Prostate gland (tissue), 2 donors: ENCODE data around the gene PRR35. TPM values are rescaled to one million over a fixed set of nuclear protein-coding genes. Genes with fewer than 3 reads are reported as not detected.

ENCODE experiments used
- DNase-seq: peaks from one replicate; pipeline ENCODE4 v3.0.0-alpha.2; 2019; ENCODE audit warnings: low spot score
- H3K27ac ChIP-seq, 2 donors: fragments of 200-600 bp; sonication (generic); 2 replicates each; pipeline ENCODE4 v1.5.1; 2017 to 2019
- H3K27me3 ChIP-seq: fragments of 200-600 bp; sonication (generic); replicated peaks from 2 replicates; pipeline ENCODE4 v1.5.1; 2019; ENCODE audit not compliant: insufficient read depth
- H3K36me3 ChIP-seq, 2 donors: fragments of 200-600 bp; sonication (generic); 1 replicate in 1 of 2; 2 replicates in 1 of 2; pipeline versions ENCODE4 v1.5.1 to v1.8.1; 2017 to 2019
- H3K4me1 ChIP-seq: fragments of 200-600 bp; sonication (generic); replicated peaks from 2 replicates; pipeline ENCODE4 v1.5.1; 2019
- H3K4me3 ChIP-seq, 2 donors: fragments of 200-600 bp; sonication (generic); 2 replicates each; pipeline ENCODE4 v1.5.1; 2017 to 2019
- H3K9me3 ChIP-seq: fragments of 200-600 bp; sonication (generic); 2 replicates; pipeline ENCODE4 v1.5.1; 2017
- CTCF ChIP-seq, 4 experiments: fragments of 200-600 bp in 2 of 4; fragments of 450-650 bp in 2 of 4; sonication (generic) in 2 of 4; IDR thresholded peaks; 1 replicate in 3 of 4; 2 replicates in 1 of 4; pipeline ENCODE4 v1.5.1; 2016 to 2019; ENCODE audit warnings: antibody characterized with exemption in 4 of 4, mild to moderate bottlenecking in 2 of 4, moderate library complexity in 2 of 4
- POLR2A ChIP-seq: fragments of 450-650 bp; IDR thresholded peaks from one replicate; pipeline ENCODE4 v1.6.1; 2016; ENCODE audit warnings: antibody characterized with exemption, mild to moderate bottlenecking
- POLR2AphosphoS5 ChIP-seq: sonication (generic); formaldehyde crosslinking; IDR thresholded peaks from one replicate; pipeline ENCODE4 v1.6.1; 2017; ENCODE audit warnings: antibody characterized with exemption
- WGBS: methylation state at CpG from one replicate; pipeline ENCODE4 v1.1.5; 2018; 5-methylcytosine and 5-hydroxymethylcytosine counted together
- intact Hi-C: fragments of 100-400 bp; cut with DNase I; formaldehyde crosslinking; loops from one replicate; pipeline ENCODE4 v1.14.2; 2022
- total RNA-seq, 2 donors: library from RNA; depleted of rRNA; stranded (reverse); fragments of >200 nt; gene quantifications; one replicate each; pipeline ENCODE4 v1.1.0, GENCODE V29; 2016

The PRR35 gene
- total RNA-seq, 2 donors from 2014 or later: 5.1 TPM; not detected in 1

GRCh38 chr16:516301-516700, 43.9 kb upstream of the PRR35 start:
- H3K27me3 ChIP-seq: no peaks in the 10 kb centered on the region
- no peaks in the 10 kb centered on the region for H3K4me1 ChIP-seq
- no peaks in the 10 kb centered on the region for H3K9me3 ChIP-seq
- H3K36me3 ChIP-seq: no peaks in the 10 kb centered on the region
- DNase-seq: no peak
- 96% methylated on average over 8 of the region's 8 CpGs for WGBS
- no peak overlapping the region for H3K27ac ChIP-seq
- no peak overlapping the region for H3K4me3 ChIP-seq
- no peak for TF ChIP-seq CTCF (IDR thresholded peaks at IDR 0.05)
- TF ChIP-seq POLR2AphosphoS5: no peak
- no peak for TF ChIP-seq POLR2A
- intact Hi-C loops: no loop called here

- Histone ChIP-seq H3K4me1 (no peaks in the 10 kb centered on the region), H3K27me3 (no peaks in the 10 kb centered on the region), H3K27ac (no peak overlapping the region), H3K36me3 (no peaks in the 10 kb centered on the region), H3K4me3 (no peak overlapping the region), H3K9me3 (no peaks in the 10 kb centered on the region)
- TF ChIP-seq POLR2A (no peak), CTCF (IDR thresholded peaks at IDR 0.05) (no peak), POLR2AphosphoS5 (no peak)
- no peak for DNase-seq
- WGBS: 93% methylated on average over 9 of the region's 9 CpGs
- intact Hi-C loops: no loop called here
Observed at GRCh38 chr16:518858-519257, 41.3 kb upstream of the PRR35 start.

GRCh38 chr16:519425-519824, 40.8 kb upstream of the PRR35 start:
- H3K27ac ChIP-seq: no peak overlapping the region

GRCh38 chr16:519841-520687, 40.1 kb upstream of the PRR35 start:
- DNase-seq: no peak
- no peaks in the 10 kb centered on the region for H3K27me3 ChIP-seq
- no peaks in the 10 kb centered on the region for H3K36me3 ChIP-seq
- H3K9me3 ChIP-seq: no peaks in the 10 kb centered on the region
- peaks cover under 1% of the 10 kb centered on the region for H3K4me1 ChIP-seq
- intact Hi-C loops: no loop called here
- H3K27ac ChIP-seq: no peak overlapping the region
- 93% methylated on average over 33 of the region's 35 CpGs for WGBS
- no peak overlapping the region for H3K4me3 ChIP-seq
- no peak for TF ChIP-seq POLR2AphosphoS5
- TF ChIP-seq CTCF (IDR thresholded peaks at IDR 0.05): no peak
- TF ChIP-seq POLR2A: no peak

More at GRCh38 chr16:519425-519824, 40.8 kb upstream of the PRR35 start:
- no peaks in the 10 kb centered on the region for H3K27me3 ChIP-seq
- H3K9me3 ChIP-seq: no peaks in the 10 kb centered on the region
- WGBS: 94% methylated on average over 19 of the region's 19 CpGs
- no peaks in the 10 kb centered on the region for H3K4me1 ChIP-seq
- H3K36me3 ChIP-seq: no peaks in the 10 kb centered on the region
- intact Hi-C loops: no loop called here
- H3K4me3 ChIP-seq: no peak overlapping the region
- no peak for TF ChIP-seq CTCF (IDR thresholded peaks at IDR 0.05)
- no peak for TF ChIP-seq POLR2A
- no peak for TF ChIP-seq POLR2AphosphoS5
- no peak for DNase-seq

- H3K9me3 ChIP-seq: no peaks in the 10 kb centered on the region
- H3K4me3 ChIP-seq: no peak overlapping the region
- H3K4me1 ChIP-seq: peaks cover 8% of the 10 kb centered on the region
- intact Hi-C loops: no loop called here
- H3K36me3 ChIP-seq: no peaks in the 10 kb centered on the region
- 89% methylated on average over 13 of the region's 13 CpGs for WGBS
- no peak for DNase-seq
- no peak overlapping the region for H3K27ac ChIP-seq
- no peak for TF ChIP-seq POLR2A
- TF ChIP-seq POLR2AphosphoS5: no peak
- no peak for TF ChIP-seq CTCF (IDR thresholded peaks at IDR 0.05)
- no peaks in the 10 kb centered on the region for H3K27me3 ChIP-seq
Observed at GRCh38 chr16:520847-521246, 39.3 kb upstream of the PRR35 start.
